Spinal cord (tissue), 10 donors: ENCODE results near the gene DNPEP. TPM values are rescaled to one million over a fixed set of nuclear protein-coding genes. Genes with fewer than 3 reads are reported as not detected.
"Not testable (repeated sequence)": the region's sequence is repeated elsewhere in the genome, so short reads cannot be mapped to it uniquely, and the experiment has no call there.

ENCODE experiments used
- DNase-seq, 6 donors: peaks; one replicate each; pipeline versions ENCODE4 v3.0.0 to v3.0.0-alpha.2; 2013 to 2015; ENCODE audit warnings: low spot score in 6 of 6, low read depth in 4 of 6
- H3K27ac ChIP-seq: one replicate; pipeline ENCODE4 v1.5.1; 2013; ENCODE audit warnings: low read depth, low read length, control low read depth
- H3K27me3 ChIP-seq: one replicate; pipeline ENCODE4 v1.6.1; 2013; ENCODE audit warnings: low read length; ENCODE audit not compliant: control insufficient read depth, insufficient read depth
- H3K36me3 ChIP-seq: one replicate; pipeline ENCODE4 v1.6.1; 2013; ENCODE audit warnings: low read length; ENCODE audit not compliant: control insufficient read depth, insufficient read depth
- H3K4me1 ChIP-seq: one replicate; pipeline ENCODE4 v1.6.1; 2013; ENCODE audit warnings: low read length; ENCODE audit not compliant: control insufficient read depth, insufficient read depth
- H3K4me3 ChIP-seq: one replicate; pipeline ENCODE4 v1.5.1; 2013; ENCODE audit warnings: low read depth, low read length, control low read depth
- H3K9me3 ChIP-seq: one replicate; pipeline ENCODE4 v1.6.1; 2013; ENCODE audit warnings: low read length; ENCODE audit not compliant: control insufficient read depth, insufficient read depth
- WGBS: methylation state at CpG from one replicate; pipeline ENCODE4 v1.1.5; 2013; ENCODE audit warnings: missing lambda C conversion rate; ENCODE audit not compliant: insufficient coverage; 5-methylcytosine and 5-hydroxymethylcytosine counted together
- polyA plus RNA-seq, 2 donors: library from polyadenylated mRNA; unstranded; fragments of 120-200 nt; gene quantifications; one replicate each; pipeline ENCODE4 v1.2.1, GENCODE V29; 2013; ENCODE audit not compliant: insufficient read length in 2 of 2
- total RNA-seq, 2 donors: library from RNA; depleted of rRNA in 1 of 2; stranded (reverse); fragments of 120-200 nt in 1 of 2; fragments of >200 nt in 1 of 2; gene quantifications; one replicate each; pipeline versions ENCODE4 v1.2.3 to v1.2.4, GENCODE V29; 2013 to 2014
- donor health status: healthy.

DNPEP gene
- total and polyA plus RNA-seq, 4 donors, result 25.6 to 57.2 (median 40.5) TPM

- no peak overlapping the region for H3K4me3 ChIP-seq
- no peak overlapping the region for H3K27ac ChIP-seq
- peak; percentile 29 to 96 (median 64) for DNase-seq
These were observed 15.2 kb upstream of the DNPEP start for GRCh38 chr2:219402665-219403515.

GRCh38 chr2:219401606-219402005 is 13.9 kb upstream of the DNPEP start:
- WGBS, result no CpG with 5 or more reads among the region's 8 CpGs
- Histone ChIP-seq H3K27me3 (no peaks in the 10 kb centered on the region), H3K27ac (no peak overlapping the region), H3K4me3 (no peak overlapping the region), H3K4me1 (no peaks in the 10 kb centered on the region), H3K9me3 (no peaks in the 10 kb centered on the region), H3K36me3 (no peaks in the 10 kb centered on the region)
- DNase-seq, result no peak

More at GRCh38 chr2:219402665-219403515, 15.2 kb upstream of the DNPEP start:
- Histone ChIP-seq H3K9me3 (no peaks in the 10 kb centered on the region), H3K27me3 (no peaks in the 10 kb centered on the region), H3K36me3 (no peaks in the 10 kb centered on the region), H3K4me1 (no peaks in the 10 kb centered on the region)
- WGBS, result 28% methylated on average over 7 of the region's 15 CpGs

- peak in 1 of 6 donors; percentile 49 for DNase-seq
- H3K27me3 ChIP-seq, result no peaks in the 10 kb centered on the region
- WGBS, result 62% methylated on average over 2 of the region's 6 CpGs
- no peak overlapping the region for H3K27ac ChIP-seq
- H3K36me3 ChIP-seq, result no peaks in the 10 kb centered on the region
- H3K9me3 ChIP-seq, result no peaks in the 10 kb centered on the region
- H3K4me1 ChIP-seq, result no peaks in the 10 kb centered on the region
- H3K4me3 ChIP-seq, result no peak overlapping the region
These were observed 12.8 kb upstream of the DNPEP start for GRCh38 chr2:219400562-219400961.

GRCh38 chr2:219399716-219400478 is 12.2 kb upstream of the DNPEP start:
- H3K27me3 ChIP-seq, result no peaks in the 10 kb centered on the region
- no peaks in the 10 kb centered on the region for H3K4me1 ChIP-seq
- DNase-seq, result no peak
- no peak overlapping the region for H3K4me3 ChIP-seq
- H3K27ac ChIP-seq, result no peak overlapping the region
- H3K36me3 ChIP-seq, result no peaks in the 10 kb centered on the region
- H3K9me3 ChIP-seq, result no peaks in the 10 kb centered on the region
- 74% methylated on average over 12 of the region's 14 CpGs for WGBS

GRCh38 chr2:219398721-219399363 is 11.1 kb upstream of the DNPEP start:
- no peak overlapping the region for H3K27ac ChIP-seq
- 92% methylated on average over 2 of the region's 5 CpGs for WGBS
- no peak overlapping the region for H3K4me3 ChIP-seq
- no peaks in the 10 kb centered on the region for H3K4me1 ChIP-seq
- no peaks in the 10 kb centered on the region for H3K9me3 ChIP-seq
- DNase-seq, result no peak
- no peaks in the 10 kb centered on the region for H3K27me3 ChIP-seq
- H3K36me3 ChIP-seq, result no peaks in the 10 kb centered on the region

- no peak for DNase-seq
- 37% methylated on average over 4 of the region's 6 CpGs for WGBS
- Histone ChIP-seq H3K27me3 (no peaks in the 10 kb centered on the region), H3K36me3 (no peaks in the 10 kb centered on the region), H3K4me1 (no peaks in the 10 kb centered on the region), H3K27ac (no peak overlapping the region), H3K9me3 (no peaks in the 10 kb centered on the region), H3K4me3 (no peak overlapping the region)
These were observed 9.2 kb upstream of the DNPEP start for GRCh38 chr2:219396863-219397457.

- Histone ChIP-seq H3K4me3 (no peak overlapping the region), H3K4me1 (no peaks in the 10 kb centered on the region), H3K36me3 (no peaks in the 10 kb centered on the region), H3K27me3 (no peaks in the 10 kb centered on the region), H3K27ac (no peak overlapping the region), H3K9me3 (no peaks in the 10 kb centered on the region)
- DNase-seq, result no peak
- WGBS, result 87% methylated on average over 2 of the region's 3 CpGs
These were observed 7.9 kb upstream of the DNPEP start for GRCh38 chr2:219395609-219396008.

- DNase-seq, H3K4me3 ChIP-seq, H3K27ac ChIP-seq, H3K9me3 ChIP-seq, H3K4me1 ChIP-seq, H3K36me3 ChIP-seq, H3K27me3 ChIP-seq: not testable (repeated sequence)
- WGBS, result 92% methylated on average over 8 of the region's 9 CpGs
These were observed 7.3 kb upstream of the DNPEP start for GRCh38 chr2:219395056-219395455.

- Histone ChIP-seq H3K4me1 (no peaks in the 10 kb centered on the region), H3K9me3 (no peaks in the 10 kb centered on the region), H3K4me3 (no peak overlapping the region), H3K27me3 (no peaks in the 10 kb centered on the region), H3K27ac (no peak overlapping the region), H3K36me3 (no peaks in the 10 kb centered on the region)
- 98% methylated on average over 5 of the region's 9 CpGs for WGBS
- no peak for DNase-seq
These were observed 5.0 kb upstream of the DNPEP start for GRCh38 chr2:219392754-219393153.
